ENCODE results near the gene ITPK1.

- TF ChIP-seq CTCF (IDR thresholded peaks at IDR 0.05; ENCODE audit: low read depth, low read length) (no peak), EZH2phosphoT487 (IDR thresholded peaks at IDR 0.05; ENCODE audit: low read depth) (no peak)
Observed at GRCh38 chr14:92914087-92914656, 201.6 kb downstream of the ITPK1 start.
